Upper lobe of left lung (tissue), 6 donors: ENCODE data around the gene TNS1. TPM values are rescaled to one million over a fixed set of nuclear protein-coding genes. Genes with fewer than 3 reads are reported as not detected.
A peak's percentile ranks its signal among the peaks of the same experiment; 100 is the strongest.

Experiments
- ATAC-seq, 2 donors: fragments of 200-7000 bp; cut with Tn5 transposase; one replicate each; pipeline ENCODE4 v1.9.1; 2022; ENCODE audit warnings: mild to moderate bottlenecking in 2 of 2, moderate library complexity in 2 of 2; ENCODE audit not compliant: low FRiP score in 2 of 2
- DNase-seq, 2 donors: peaks; one replicate each; pipeline ENCODE4 v3.0.0-alpha.2; 2019 to 2020
- H3K27ac ChIP-seq, 4 donors: fragments of 200-600 bp; sonication (generic); one replicate each; pipeline ENCODE4 v1.5.1; 2016 to 2019
- H3K27me3 ChIP-seq, 4 donors: fragments of 200-600 bp; sonication (generic); one replicate each; pipeline ENCODE4 v1.5.1; 2017 to 2019
- H3K36me3 ChIP-seq, 4 donors: fragments of 200-600 bp; sonication (generic); one replicate each; pipeline ENCODE4 v1.5.1; 2016 to 2019
- H3K4me1 ChIP-seq, 4 donors: fragments of 200-600 bp; sonication (generic); one replicate each; pipeline ENCODE4 v1.5.1; 2018 to 2019
- H3K4me3 ChIP-seq, 4 donors: fragments of 200-600 bp; sonication (generic); one replicate each; pipeline ENCODE4 v1.5.1; 2017 to 2019; ENCODE audit warnings: mild to moderate bottlenecking in 2 of 4, moderate library complexity in 1 of 4
- H3K9me3 ChIP-seq, 4 donors: fragments of 200-600 bp; sonication (generic); one replicate each; pipeline ENCODE4 v1.5.1; 2018 to 2019
- EP300 ChIP-seq, 4 donors: sonication (generic); formaldehyde crosslinking; IDR thresholded peaks; one replicate each; pipeline ENCODE4 v1.5.1; 2017; ENCODE audit warnings: antibody characterized with exemption in 4 of 4, control low read depth in 2 of 4
- POLR2A ChIP-seq, 4 donors: fragments of 450-650 bp; IDR thresholded peaks; one replicate each; pipeline ENCODE4 v1.5.1; 2016 to 2017; ENCODE audit warnings: antibody characterized with exemption in 4 of 4, mild to moderate bottlenecking in 2 of 4
- POLR2AphosphoS5 ChIP-seq, 2 donors: sonication (generic); formaldehyde crosslinking; IDR thresholded peaks; one replicate each; pipeline ENCODE4 v1.5.1; 2017; ENCODE audit warnings: antibody characterized with exemption in 2 of 2
- WGBS, 2 donors: methylation state at CpG; one replicate each; pipeline ENCODE4 v1.1.5; 2017 to 2018; 5-methylcytosine and 5-hydroxymethylcytosine counted together
- total RNA-seq, 6 donors: library from RNA; depleted of rRNA in 4 of 6; stranded (reverse); fragments of >200 nt in 4 of 6; gene quantifications; one replicate each; pipeline versions ENCODE4 v1.1.0 to v1.2.1, GENCODE V29; 2016 to 2021
- TF ChIP-seq, protein P1 (sequence below), 6 experiments: fragments of 450-650 bp in 4 of 6; fragments of 200-600 bp in 2 of 6; sonication (generic) in 2 of 6; IDR thresholded peaks; one replicate each; pipeline ENCODE4 v1.5.1; 2016 to 2019; ENCODE audit warnings: antibody characterized with exemption in 6 of 6
- donor health status: DM: no; HTN: no; CAD: no; lungs with moderate emphysema.
- donor health status: DM: no; HTN: yes; CAD: no; lungs with severe emphysema.

The TNS1 gene
- total RNA-seq, 6 donors from 2014 or later: 325 to 1,095 (median 550) TPM

DNA sequence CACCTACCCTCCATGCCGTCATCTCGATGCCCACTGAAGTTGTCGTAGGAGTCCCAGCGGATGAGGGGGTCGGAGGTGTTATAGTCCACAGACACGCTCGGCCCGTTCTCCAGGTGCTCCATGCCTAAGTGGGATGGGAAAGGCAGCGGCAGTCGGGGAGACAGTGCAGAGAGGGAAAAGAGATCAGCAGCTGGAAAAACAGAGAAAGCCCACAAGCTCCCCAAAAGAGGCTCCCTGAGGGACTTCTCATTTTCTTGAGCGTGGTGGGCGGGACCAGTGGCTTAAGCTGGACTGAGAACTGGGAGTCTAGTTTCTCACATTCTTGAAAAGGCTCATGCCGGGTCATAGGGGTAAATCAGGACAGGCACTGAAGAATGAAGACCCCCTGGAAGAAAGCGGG lies 121.9 kb downstream of the TNS1 start:
- WGBS, 2 donors: 83 to 92% methylated on average over 14 of the region's 14 CpGs
- no peak for ATAC-seq
- peaks cover 50 to 98% (median 89%) of the 10 kb centered on the region in 4 donors for H3K36me3 ChIP-seq
- peaks cover 0 to 19% (median 6%) of the 10 kb centered on the region in 4 donors for H3K4me1 ChIP-seq
- no peaks in the 10 kb centered on the region for H3K9me3 ChIP-seq
- no peak for DNase-seq
- TF ChIP-seq, protein P1, sequence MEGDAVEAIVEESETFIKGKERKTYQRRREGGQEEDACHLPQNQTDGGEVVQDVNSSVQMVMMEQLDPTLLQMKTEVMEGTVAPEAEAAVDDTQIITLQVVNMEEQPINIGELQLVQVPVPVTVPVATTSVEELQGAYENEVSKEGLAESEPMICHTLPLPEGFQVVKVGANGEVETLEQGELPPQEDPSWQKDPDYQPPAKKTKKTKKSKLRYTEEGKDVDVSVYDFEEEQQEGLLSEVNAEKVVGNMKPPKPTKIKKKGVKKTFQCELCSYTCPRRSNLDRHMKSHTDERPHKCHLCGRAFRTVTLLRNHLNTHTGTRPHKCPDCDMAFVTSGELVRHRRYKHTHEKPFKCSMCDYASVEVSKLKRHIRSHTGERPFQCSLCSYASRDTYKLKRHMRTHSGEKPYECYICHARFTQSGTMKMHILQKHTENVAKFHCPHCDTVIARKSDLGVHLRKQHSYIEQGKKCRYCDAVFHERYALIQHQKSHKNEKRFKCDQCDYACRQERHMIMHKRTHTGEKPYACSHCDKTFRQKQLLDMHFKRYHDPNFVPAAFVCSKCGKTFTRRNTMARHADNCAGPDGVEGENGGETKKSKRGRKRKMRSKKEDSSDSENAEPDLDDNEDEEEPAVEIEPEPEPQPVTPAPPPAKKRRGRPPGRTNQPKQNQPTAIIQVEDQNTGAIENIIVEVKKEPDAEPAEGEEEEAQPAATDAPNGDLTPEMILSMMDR (IDR thresholded peaks at IDR 0.05): no peak
- TF ChIP-seq EP300 (IDR thresholded peaks at IDR 0.05) (no peak), POLR2A (IDR thresholded peaks at IDR 0.05) (no peak), POLR2AphosphoS5 (IDR thresholded peaks at IDR 0.05) (no peak)
- H3K4me3 ChIP-seq: no peak overlapping the region
- H3K27ac ChIP-seq: peak overlapping the region in 3 of 4 donors; percentile 31 to 54 (median 48)
- no peaks in the 10 kb centered on the region for H3K27me3 ChIP-seq

- H3K27me3 ChIP-seq: no peaks in the 10 kb centered on the region
- peaks cover 0 to 15% (median 7%) of the 10 kb centered on the region in 4 donors for H3K4me1 ChIP-seq
- no peak overlapping the region for H3K4me3 ChIP-seq
- no peaks in the 10 kb centered on the region for H3K9me3 ChIP-seq
- peaks cover 47 to 98% (median 89%) of the 10 kb centered on the region in 4 donors for H3K36me3 ChIP-seq
- H3K27ac ChIP-seq: peak overlapping the region in 2 of 4 donors; percentile 48 to 54
- ATAC-seq: no peak
- no peak for DNase-seq
- TF ChIP-seq POLR2A (IDR thresholded peaks at IDR 0.05) (no peak), POLR2AphosphoS5 (IDR thresholded peaks at IDR 0.05) (no peak), EP300 (IDR thresholded peaks at IDR 0.05) (no peak)
- TF ChIP-seq, protein P1 (IDR thresholded peaks at IDR 0.05): no peak
- 74 to 100% methylated on average over 5 of the region's 5 CpGs for WGBS, 2 donors
Observed at GRCh38 chr2:217880287-217880889, 122.4 kb downstream of the TNS1 start.

DNA sequence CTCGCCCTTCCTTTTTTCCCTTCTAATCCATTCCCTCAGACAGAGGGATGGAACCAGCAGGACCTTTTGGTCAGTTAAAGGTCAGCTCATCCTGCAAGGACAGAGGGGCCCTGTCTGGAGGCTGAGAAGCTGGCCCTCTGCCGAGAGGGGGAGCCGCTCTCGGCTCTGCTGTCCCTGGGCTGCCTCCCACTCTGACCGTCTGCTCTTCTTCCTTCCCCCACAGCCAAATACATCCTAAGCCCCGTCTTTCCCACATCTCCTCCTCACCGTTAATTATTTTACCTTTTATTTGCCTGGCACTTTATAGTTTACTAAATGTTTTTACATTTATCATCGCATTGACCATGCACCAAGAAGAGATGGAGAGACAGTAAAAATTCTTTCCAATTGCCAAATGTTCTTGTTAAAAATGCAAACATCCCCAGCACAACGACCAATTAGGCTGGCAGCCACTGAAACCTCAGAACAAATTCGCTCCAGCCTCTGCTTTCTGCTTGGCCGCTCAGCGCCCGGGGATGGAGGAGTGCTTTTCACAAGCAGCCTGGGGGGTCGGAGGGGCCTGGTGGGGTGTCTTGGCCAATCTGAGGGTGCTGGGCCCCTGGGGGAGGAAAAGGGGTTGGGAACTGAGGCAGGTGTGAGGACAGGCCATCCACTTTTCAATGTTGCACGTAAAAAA lies 123.7 kb downstream of the TNS1 start:
- Histone ChIP-seq H3K27ac (peak overlapping the region in 3 of 4 donors; percentile 5 to 48 (median 24)), H3K9me3 (no peaks in the 10 kb centered on the region), H3K36me3 (peaks cover 46 to 98% (median 85%) of the 10 kb centered on the region in 4 donors), H3K4me1 (peaks cover 0 to 15% (median 7%) of the 10 kb centered on the region in 4 donors), H3K4me3 (no peak overlapping the region), H3K27me3 (no peaks in the 10 kb centered on the region)
- 74 to 78% methylated on average over 15 of the region's 15 CpGs for WGBS, 2 donors
- TF ChIP-seq EP300 (IDR thresholded peaks at IDR 0.05) (no peak), POLR2A (IDR thresholded peaks at IDR 0.05) (no peak), POLR2AphosphoS5 (IDR thresholded peaks at IDR 0.05) (no peak)
- TF ChIP-seq, protein P1 (IDR thresholded peaks at IDR 0.05): no peak
- DNase-seq (no peak), ATAC-seq (no peak)

DNA sequence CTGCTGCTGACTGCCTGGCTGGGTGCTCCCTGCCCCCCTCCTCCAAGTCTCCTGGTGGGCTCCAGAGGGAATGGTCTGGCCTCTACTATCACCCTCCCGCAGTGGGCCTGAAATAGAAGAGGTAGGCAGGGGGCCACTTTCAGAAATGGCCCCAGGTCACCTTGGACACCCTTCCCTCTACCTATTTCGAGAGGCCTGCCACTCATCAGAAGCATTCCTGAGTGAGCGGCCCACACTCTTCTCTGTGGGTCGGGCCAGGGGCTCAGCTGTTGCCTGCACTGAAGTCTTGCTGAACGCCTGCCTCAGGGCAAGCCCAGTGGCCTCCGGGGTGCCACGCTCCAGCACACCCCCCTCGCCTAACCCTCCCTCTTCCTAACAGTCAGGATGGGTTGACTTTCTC lies 124.9 kb downstream of the TNS1 start:
- no peaks in the 10 kb centered on the region for H3K27me3 ChIP-seq
- WGBS, 2 donors: 74 to 96% methylated on average over 4 to 8 of the region's 8 CpGs
- TF ChIP-seq EP300 (IDR thresholded peaks at IDR 0.05) (no peak), POLR2A (IDR thresholded peaks at IDR 0.05) (no peak), POLR2AphosphoS5 (IDR thresholded peaks at IDR 0.05) (no peak)
- TF ChIP-seq, protein P1 (IDR thresholded peaks at IDR 0.05): no peak
- DNase-seq: no peak
- peak overlapping the region in 3 of 4 donors; percentile 5 to 45 (median 12) for H3K27ac ChIP-seq
- peak in 1 of 2 donors; percentile 20 for ATAC-seq
- peaks cover 43 to 98% (median 88%) of the 10 kb centered on the region in 4 donors for H3K36me3 ChIP-seq
- H3K9me3 ChIP-seq: no peaks in the 10 kb centered on the region
- H3K4me1 ChIP-seq: peaks cover 0 to 15% (median 7%) of the 10 kb centered on the region in 4 donors
- no peak overlapping the region for H3K4me3 ChIP-seq
